ENCODE data around the gene ARHGEF11.

Gene ARHGEF11

DNA sequence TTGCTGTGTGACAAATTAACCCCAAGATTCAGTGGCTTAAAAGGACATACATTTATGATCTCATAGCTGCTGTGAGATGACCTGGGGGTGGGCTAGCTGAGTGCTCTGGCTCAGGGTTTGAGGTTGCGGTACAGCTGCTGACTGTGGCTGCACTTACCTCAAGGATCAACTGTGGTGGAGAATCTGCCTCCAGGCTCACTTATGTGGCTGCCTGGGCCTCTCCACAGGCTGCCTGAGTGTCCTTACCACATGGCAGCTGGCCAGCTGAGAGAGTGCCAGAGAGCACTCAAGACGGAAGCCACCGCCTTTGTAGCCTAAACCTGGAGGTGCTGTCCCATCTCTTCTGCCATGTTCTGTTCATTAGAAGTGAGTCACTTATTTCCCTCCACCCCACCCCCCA lies 119.4 kb downstream of the ARHGEF11 start:
- no peaks in the 10 kb centered on the region; the same call in 1 of the 2 replicates for H4K20me1 ChIP-seq (ENCODE audit: insufficient read depth)
- H3K27ac ChIP-seq = no peak overlapping the region
- H3K79me2 ChIP-seq (ENCODE audit: insufficient read depth, low read depth) = no peaks in the 10 kb centered on the region
- no peak for TF ChIP-seq CTCF (conservative IDR thresholded peaks at IDR 0.05; ENCODE audit: low read depth, low read length)
- no peak overlapping the region for H2AFZ ChIP-seq (ENCODE audit: low read depth)
- H3K9ac ChIP-seq = no peak overlapping the region
- peak overlapping the region; percentile 49 for H3K4me3 ChIP-seq (IDR thresholded peaks at IDR 0.05; ENCODE audit: insufficient read depth, low read depth, low read length)
- peaks cover 31% of the 10 kb centered on the region for H3K4me1 ChIP-seq (ENCODE audit: low read depth, poor library complexity, severe bottlenecking)
- peaks cover 88% of the 10 kb centered on the region for H3K27me3 ChIP-seq (ENCODE audit: insufficient read depth, low read depth)
- peak overlapping the region; percentile 47 for H3K4me2 ChIP-seq
- no peaks in the 10 kb centered on the region for H3K36me3 ChIP-seq (ENCODE audit: insufficient read depth)

- no peak overlapping the region for H3K27ac ChIP-seq
- no peaks in the 10 kb centered on the region for H3K36me3 ChIP-seq (ENCODE audit: insufficient read depth)
- H2AFZ ChIP-seq (ENCODE audit: low read depth) = no peak overlapping the region
- H3K4me2 ChIP-seq = peak overlapping the region; percentile 47
- peaks cover 31% of the 10 kb centered on the region for H3K4me1 ChIP-seq (ENCODE audit: low read depth, poor library complexity, severe bottlenecking)
- no peak for TF ChIP-seq CTCF (conservative IDR thresholded peaks at IDR 0.05; ENCODE audit: low read depth, low read length)
- H3K4me3 ChIP-seq (IDR thresholded peaks at IDR 0.05; ENCODE audit: insufficient read depth, low read depth, low read length) = peak overlapping the region; percentile 49
- H3K27me3 ChIP-seq (ENCODE audit: insufficient read depth, low read depth) = peaks cover 88% of the 10 kb centered on the region
- H3K79me2 ChIP-seq (ENCODE audit: insufficient read depth, low read depth) = no peaks in the 10 kb centered on the region
- H3K9ac ChIP-seq = no peak overlapping the region
- no peaks in the 10 kb centered on the region; the same call in 1 of the 2 replicates for H4K20me1 ChIP-seq (ENCODE audit: insufficient read depth)
Measured at GRCh38 chr1:156925154-156926010, 120.2 kb downstream of the ARHGEF11 start.

GRCh38 chr1:156924478-156925153 lies 120.9 kb downstream of the ARHGEF11 start:
- Histone ChIP-seq H3K9ac (no peak overlapping the region), H3K27me3 (ENCODE audit: insufficient read depth, low read depth) (peaks cover 88% of the 10 kb centered on the region), H4K20me1 (ENCODE audit: insufficient read depth) (no peaks in the 10 kb centered on the region; the same call in 1 of the 2 replicates), H3K79me2 (ENCODE audit: insufficient read depth, low read depth) (no peaks in the 10 kb centered on the region), H3K27ac (no peak overlapping the region), H3K4me3 (IDR thresholded peaks at IDR 0.05; ENCODE audit: insufficient read depth, low read depth, low read length) (no peak overlapping the region), H3K4me2 (no peak overlapping the region), H2AFZ (ENCODE audit: low read depth) (no peak overlapping the region), H3K36me3 (ENCODE audit: insufficient read depth) (no peaks in the 10 kb centered on the region), H3K4me1 (ENCODE audit: low read depth, poor library complexity, severe bottlenecking) (peaks cover 31% of the 10 kb centered on the region)
- no peak for TF ChIP-seq CTCF (conservative IDR thresholded peaks at IDR 0.05; ENCODE audit: low read depth, low read length)

GRCh38 chr1:156923670-156924477 lies 121.7 kb downstream of the ARHGEF11 start:
- no peaks in the 10 kb centered on the region for H3K79me2 ChIP-seq (ENCODE audit: insufficient read depth, low read depth)
- H3K4me3 ChIP-seq (IDR thresholded peaks at IDR 0.05; ENCODE audit: insufficient read depth, low read depth, low read length) = no peak overlapping the region
- H3K4me1 ChIP-seq (ENCODE audit: low read depth, poor library complexity, severe bottlenecking) = peaks cover 31% of the 10 kb centered on the region
- no peak overlapping the region for H3K9ac ChIP-seq
- peaks cover 88% of the 10 kb centered on the region for H3K27me3 ChIP-seq (ENCODE audit: insufficient read depth, low read depth)
- H3K27ac ChIP-seq = no peak overlapping the region
- no peaks in the 10 kb centered on the region for H3K36me3 ChIP-seq (ENCODE audit: insufficient read depth)
- TF ChIP-seq CTCF (conservative IDR thresholded peaks at IDR 0.05; ENCODE audit: low read depth, low read length) = no peak
- no peak overlapping the region for H3K4me2 ChIP-seq
- H2AFZ ChIP-seq (ENCODE audit: low read depth) = no peak overlapping the region
- no peaks in the 10 kb centered on the region; the same call in 1 of the 2 replicates for H4K20me1 ChIP-seq (ENCODE audit: insufficient read depth)
